ENCODE measurements around the gene UNCX. TPM values are rescaled to one million over a fixed set of nuclear protein-coding genes. Genes with fewer than 3 reads are reported as not detected.
"Not testable (repeated sequence)": the region's sequence is repeated elsewhere in the genome, so short reads cannot be mapped to it uniquely, and the experiment has no call there.

UNCX gene
- total RNA-seq, 6 experiments from 2014 or later: not detected

GRCh38 chr7:1279041-1279440 is 46.4 kb downstream of the UNCX start:
- DNase-seq: no peak
- H3K9me3 Mint-ChIP-seq: peaks cover 8% of the 10 kb centered on the region
- H3K27ac Mint-ChIP-seq: no peak overlapping the region
- peaks cover 12% of the 10 kb centered on the region for H3K27me3 Mint-ChIP-seq (ENCODE audit: insufficient read depth)
- H3K4me1 Mint-ChIP-seq (ENCODE audit: low read depth): no peaks in the 10 kb centered on the region
- no peak overlapping the region for H3K4me3 Mint-ChIP-seq
- H3K36me3 Mint-ChIP-seq (ENCODE audit: low read depth): no peaks in the 10 kb centered on the region
- no peak for TF ChIP-seq CTCF (IDR thresholded peaks at IDR 0.05)

DNA sequence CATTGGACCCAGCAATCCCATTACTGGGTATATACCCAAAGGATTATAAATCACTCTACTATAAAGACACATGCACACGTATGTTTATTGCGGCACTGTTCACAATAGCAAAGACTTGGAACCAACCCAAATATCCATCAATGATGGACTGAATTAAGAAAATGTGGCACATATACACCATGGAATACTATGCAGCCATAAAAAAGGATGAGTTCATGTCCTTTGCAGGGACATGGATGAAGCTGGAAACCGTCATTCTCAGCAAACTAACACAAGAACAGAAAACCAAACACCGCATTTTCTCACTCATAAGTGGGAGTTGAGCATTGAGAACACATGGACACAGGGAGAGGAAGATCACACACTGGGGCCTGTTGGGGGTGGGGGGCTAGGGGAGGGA is 47.2 kb downstream of the UNCX start:
- not testable (repeated sequence) for DNase-seq
- H3K27me3 Mint-ChIP-seq (ENCODE audit: insufficient read depth): peaks cover 13% of the 10 kb centered on the region

GRCh38 chr7:1281068-1281467 is 48.4 kb downstream of the UNCX start:
- no peak for TF ChIP-seq CTCF (IDR thresholded peaks at IDR 0.05)
- Mint-ChIP-seq H3K27ac (no peak overlapping the region), H3K36me3 (ENCODE audit: low read depth) (no peaks in the 10 kb centered on the region), H3K27me3 (ENCODE audit: insufficient read depth) (peaks cover 17% of the 10 kb centered on the region), H3K4me1 (ENCODE audit: low read depth) (no peaks in the 10 kb centered on the region), H3K4me3 (no peak overlapping the region), H3K9me3 (peaks cover 8% of the 10 kb centered on the region)
- DNase-seq: no peak

More for the DNA sequence above, 47.2 kb downstream of the UNCX start:
- H3K4me1 Mint-ChIP-seq (ENCODE audit: low read depth); H3K36me3 Mint-ChIP-seq (ENCODE audit: low read depth); H3K27ac Mint-ChIP-seq; H3K4me3 Mint-ChIP-seq; H3K9me3 Mint-ChIP-seq: not testable (repeated sequence)

DNA sequence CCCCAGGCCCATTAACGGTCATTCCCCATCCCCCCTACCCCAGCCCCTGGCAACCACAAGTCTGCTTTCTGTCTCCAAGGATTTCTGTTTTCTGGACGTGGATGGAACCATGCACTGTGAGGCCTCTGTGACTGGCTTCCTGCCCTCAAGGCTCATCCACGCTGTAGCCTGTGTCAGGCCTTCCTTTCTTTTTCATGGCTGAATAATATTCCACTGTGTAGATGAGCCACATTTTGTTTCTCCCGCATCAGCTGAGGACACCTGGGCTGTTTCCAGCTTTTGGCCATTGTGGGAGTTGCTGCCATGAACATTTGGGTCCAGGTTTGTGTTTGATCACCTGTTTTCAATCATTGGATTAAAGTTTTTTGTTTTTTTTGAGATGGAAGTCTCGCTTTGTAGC is 50.0 kb downstream of the UNCX start:
- Mint-ChIP-seq H3K4me3 (no peak overlapping the region), H3K9me3 (no peaks in the 10 kb centered on the region; the same call in 1 of the 2 replicates), H3K4me1 (ENCODE audit: low read depth) (no peaks in the 10 kb centered on the region), H3K27ac (no peak overlapping the region), H3K27me3 (ENCODE audit: insufficient read depth) (peaks cover 15% of the 10 kb centered on the region), H3K36me3 (ENCODE audit: low read depth) (no peaks in the 10 kb centered on the region)
- no peak for TF ChIP-seq CTCF (IDR thresholded peaks at IDR 0.05)
- DNase-seq: no peak

GRCh38 chr7:1283337-1283736 is 50.7 kb downstream of the UNCX start:
- TF ChIP-seq CTCF (IDR thresholded peaks at IDR 0.05): no peak
- Mint-ChIP-seq H3K4me3 (no peak overlapping the region), H3K36me3 (ENCODE audit: low read depth) (no peaks in the 10 kb centered on the region), H3K4me1 (ENCODE audit: low read depth) (no peaks in the 10 kb centered on the region), H3K27me3 (ENCODE audit: insufficient read depth) (peaks cover 17% of the 10 kb centered on the region), H3K27ac (no peak overlapping the region), H3K9me3 (no peaks in the 10 kb centered on the region)
- DNase-seq: no peak

DNA sequence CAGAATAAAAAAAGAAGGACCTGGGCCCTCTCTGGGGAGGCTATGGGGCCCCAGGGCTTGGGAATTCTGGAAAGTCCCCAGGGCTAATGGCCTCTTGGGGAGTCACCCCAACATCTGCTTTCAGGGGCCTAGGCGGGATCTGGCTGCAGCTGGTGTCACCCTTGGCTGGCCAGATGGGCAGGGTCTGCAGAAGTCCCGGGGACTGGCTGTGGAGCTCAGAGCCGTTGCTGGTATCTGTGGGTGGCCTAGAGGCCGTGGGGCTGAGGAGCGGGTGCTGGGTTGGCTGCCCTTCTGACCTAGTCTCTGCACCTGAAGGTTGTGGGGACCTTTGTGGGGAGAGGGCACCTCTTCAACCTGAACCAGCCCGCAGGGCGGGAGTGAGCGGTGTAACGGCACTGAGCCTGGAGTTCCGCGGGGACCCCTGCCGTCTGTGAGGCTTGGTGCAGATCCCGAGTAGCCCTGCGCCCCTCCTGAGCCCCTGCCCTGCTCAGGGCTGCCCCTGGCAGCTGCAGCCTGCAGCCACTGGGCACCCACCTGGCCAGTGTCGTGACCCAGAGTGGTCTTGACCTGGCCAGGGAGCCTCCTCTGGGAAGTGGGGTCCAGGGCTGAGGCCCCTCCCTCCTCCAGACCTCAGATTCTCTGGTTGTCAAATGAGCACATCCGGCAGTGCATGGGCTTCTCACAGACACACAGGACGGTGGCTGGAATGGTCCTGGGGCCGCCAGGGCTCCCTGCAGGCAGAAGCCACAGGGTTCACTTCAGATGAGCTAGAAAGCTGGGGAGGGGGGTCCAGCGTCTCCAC is 51.5 kb downstream of the UNCX start:
- no peaks in the 10 kb centered on the region for H3K9me3 Mint-ChIP-seq

More for the DNA sequence above, 51.5 kb downstream of the UNCX start:
- Mint-ChIP-seq H3K27ac (no peak overlapping the region), H3K4me3 (no peak overlapping the region), H3K36me3 (ENCODE audit: low read depth) (no peaks in the 10 kb centered on the region), H3K4me1 (ENCODE audit: low read depth) (no peaks in the 10 kb centered on the region), H3K27me3 (ENCODE audit: insufficient read depth) (peaks cover 18% of the 10 kb centered on the region)
- TF ChIP-seq CTCF (IDR thresholded peaks at IDR 0.05): no peak
- DNase-seq: no peak
